GM23248 (cell line): ENCODE results near the gene IL36B.

Experiments used
- EZH2 ChIP-seq: fragments of 200-600 bp; sonication (generic); IDR thresholded peaks from 2 replicates; pipeline ENCODE4 v1.6.1; 2018; ENCODE audit warnings: antibody characterized with exemption, mild to moderate bottlenecking; ENCODE audit not compliant: insufficient read depth, poor library complexity, severe bottlenecking
- EZH2phosphoT487 ChIP-seq: fragments of 200-600 bp; sonication (generic); IDR thresholded peaks from 2 replicates; pipeline ENCODE4 v1.6.1; 2018; ENCODE audit warnings: antibody characterized with exemption, moderate library complexity, mild to moderate bottlenecking, low read depth; ENCODE audit not compliant: insufficient read depth

DNA sequence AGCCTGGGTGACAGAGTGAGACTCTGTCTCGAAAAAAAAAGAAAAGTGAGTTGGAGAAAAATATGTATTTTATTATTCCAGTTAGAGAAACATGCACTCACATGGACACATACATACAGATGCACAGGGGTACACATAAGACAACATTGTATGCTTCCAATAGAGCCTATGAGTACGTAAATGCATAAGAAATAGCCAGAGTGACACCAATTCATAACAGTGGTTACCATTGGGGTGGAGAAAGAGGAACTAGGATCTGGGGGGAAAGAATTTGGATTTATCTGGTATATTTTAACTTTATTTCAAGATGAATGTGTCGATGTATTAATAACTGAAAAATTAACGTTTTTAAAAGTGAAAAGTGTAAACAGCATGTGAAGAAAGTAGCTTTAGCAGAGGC is 31.4 kb downstream of the IL36B start:
- TF ChIP-seq EZH2phosphoT487 (no peak), EZH2 (no peak)
